Suprapubic skin (tissue), 4 donors: ENCODE results near the gene SIRPB1. TPM values are rescaled to one million over a fixed set of nuclear protein-coding genes. Genes with fewer than 3 reads are reported as not detected.
"Not testable (repeated sequence)": the region's sequence is repeated elsewhere in the genome, so short reads cannot be mapped to it uniquely, and the experiment has no call there.

Experiments
- DNase-seq, 2 donors: peaks; one replicate each; pipeline ENCODE4 v3.0.0-alpha.2; 2019; ENCODE audit warnings: low spot score in 2 of 2
- H3K27ac ChIP-seq: fragments of 200-600 bp; sonication (generic); one replicate; pipeline ENCODE4 v1.5.1; 2019
- H3K27me3 ChIP-seq: fragments of 200-600 bp; sonication (generic); one replicate; pipeline ENCODE4 v1.5.1; 2019
- H3K36me3 ChIP-seq: fragments of 200-600 bp; sonication (generic); one replicate; pipeline ENCODE4 v1.5.1; 2019
- H3K4me1 ChIP-seq: fragments of 200-600 bp; sonication (generic); one replicate; pipeline ENCODE4 v1.5.1; 2019
- H3K4me3 ChIP-seq: fragments of 200-600 bp; sonication (generic); one replicate; pipeline ENCODE4 v1.5.1; 2019; ENCODE audit warnings: mild to moderate bottlenecking
- H3K9me3 ChIP-seq: fragments of 200-600 bp; sonication (generic); one replicate; pipeline ENCODE4 v1.5.1; 2019
- CTCF ChIP-seq, 2 donors: fragments of 200-600 bp in 1 of 2; fragments of 450-650 bp in 1 of 2; sonication (generic) in 1 of 2; IDR thresholded peaks; one replicate each; pipeline ENCODE4 v1.5.1; 2016 to 2019; ENCODE audit warnings: antibody characterized with exemption in 2 of 2, mild to moderate bottlenecking in 1 of 2, moderate library complexity in 1 of 2
- EP300 ChIP-seq: sonication (generic); formaldehyde crosslinking; IDR thresholded peaks from one replicate; pipeline ENCODE4 v1.6.1; 2017; ENCODE audit warnings: antibody characterized with exemption
- POLR2A ChIP-seq, 2 donors: fragments of 450-650 bp; IDR thresholded peaks; one replicate each; pipeline ENCODE4 v1.6.1; 2017; ENCODE audit warnings: antibody characterized with exemption in 2 of 2, mild to moderate bottlenecking in 2 of 2, moderate library complexity in 2 of 2
- POLR2AphosphoS5 ChIP-seq, 3 donors: sonication (generic); formaldehyde crosslinking; IDR thresholded peaks; one replicate each; pipeline ENCODE4 v1.6.1; 2017; ENCODE audit warnings: antibody characterized with exemption in 3 of 3
- WGBS: methylation state at CpG from one replicate; pipeline ENCODE4 v1.1.5; 2018; 5-methylcytosine and 5-hydroxymethylcytosine counted together
- total RNA-seq, 4 donors: library from RNA; depleted of rRNA; stranded (reverse); fragments of >200 nt; gene quantifications; one replicate each; pipeline ENCODE4 v1.1.0, GENCODE V29; 2016

SIRPB1 gene
- total RNA-seq, 4 donors from 2014 or later: 0.38 to 3.3 (median 1.0) TPM; not detected in 1

- Histone ChIP-seq H3K27me3 (no peaks in the 10 kb centered on the region), H3K4me1 (no peaks in the 10 kb centered on the region), H3K4me3 (no peak overlapping the region), H3K27ac (no peak overlapping the region), H3K36me3 (no peaks in the 10 kb centered on the region), H3K9me3 (no peaks in the 10 kb centered on the region)
- 83% methylated on average over 1 of the region's 4 CpGs for WGBS
- TF ChIP-seq CTCF (IDR thresholded peaks at IDR 0.05): no peak
- no peak for TF ChIP-seq POLR2AphosphoS5 (IDR thresholded peaks at IDR 0.05)
- TF ChIP-seq POLR2A (IDR thresholded peaks at IDR 0.05): no peak
- TF ChIP-seq EP300: no peak
- DNase-seq: peak in 1 of 2 donors; percentile 57
Measured at GRCh38 chr20:1577906-1578305, 41.9 kb downstream of the SIRPB1 start.

- H3K4me3 ChIP-seq, H3K36me3 ChIP-seq, H3K27me3 ChIP-seq, H3K4me1 ChIP-seq, H3K27ac ChIP-seq, H3K9me3 ChIP-seq: not testable (repeated sequence)
- peak in 1 of 2 donors; percentile 29 for DNase-seq
- 53% methylated on average over 2 of the region's 2 CpGs for WGBS
Measured at GRCh38 chr20:1577313-1577712, 42.5 kb downstream of the SIRPB1 start.

- DNase-seq: no peak
- Histone ChIP-seq H3K36me3 (no peaks in the 10 kb centered on the region), H3K27me3 (no peaks in the 10 kb centered on the region), H3K9me3 (no peaks in the 10 kb centered on the region), H3K27ac (no peak overlapping the region), H3K4me3 (no peak overlapping the region), H3K4me1 (no peaks in the 10 kb centered on the region)
- WGBS: 84% methylated on average over 3 of the region's 3 CpGs
- TF ChIP-seq EP300: no peak
Measured at GRCh38 chr20:1576641-1577040, 43.2 kb downstream of the SIRPB1 start.

GRCh38 chr20:1576003-1576402, 43.8 kb downstream of the SIRPB1 start:
- H3K4me1 ChIP-seq, H3K36me3 ChIP-seq, H3K27me3 ChIP-seq, H3K27ac ChIP-seq, H3K9me3 ChIP-seq, H3K4me3 ChIP-seq, DNase-seq: not testable (repeated sequence)
- WGBS: no CpG with 5 or more reads among the region's 1 CpG

- H3K4me3 ChIP-seq, H3K9me3 ChIP-seq, H3K36me3 ChIP-seq, H3K4me1 ChIP-seq, H3K27ac ChIP-seq, DNase-seq, H3K27me3 ChIP-seq: not testable (repeated sequence)
- 87% methylated on average over 8 of the region's 8 CpGs for WGBS
Measured at GRCh38 chr20:1571583-1571982, 48.2 kb downstream of the SIRPB1 start.

Other genes with a start within 250 kb of the SIRPB1 start
- 100 to 1,000 TPM in 3 of 4 donors, 10 to 100 TPM in 1; 100.0 to 151 (median 115) TPM for gene FKBP1A, start 227.0 kb downstream of the SIRPB1 start, total RNA-seq
- gene NSFL1C, start 153.2 kb downstream of the SIRPB1 start, total RNA-seq: 10 to 100 TPM; 55.0 to 75.3 (median 64.3) TPM
- 1 to 10 TPM in 3 of 4 donors, under 1 TPM in 1; 0.87 to 3.9 (median 1.3) TPM for gene SIRPB2, start 128.6 kb downstream of the SIRPB1 start, total RNA-seq
- not detected for gene SIRPD, start 62.3 kb downstream of the SIRPB1 start, total RNA-seq
- not detected for gene SIRPG, start 37.8 kb upstream of the SIRPB1 start, total RNA-seq